Measurements from ENCODE around the gene PRSS22.

GRCh38 chr16:2820836-2821486 lies 37.0 kb downstream of the PRSS22 start:
- TF ChIP-seq, protein P1, sequence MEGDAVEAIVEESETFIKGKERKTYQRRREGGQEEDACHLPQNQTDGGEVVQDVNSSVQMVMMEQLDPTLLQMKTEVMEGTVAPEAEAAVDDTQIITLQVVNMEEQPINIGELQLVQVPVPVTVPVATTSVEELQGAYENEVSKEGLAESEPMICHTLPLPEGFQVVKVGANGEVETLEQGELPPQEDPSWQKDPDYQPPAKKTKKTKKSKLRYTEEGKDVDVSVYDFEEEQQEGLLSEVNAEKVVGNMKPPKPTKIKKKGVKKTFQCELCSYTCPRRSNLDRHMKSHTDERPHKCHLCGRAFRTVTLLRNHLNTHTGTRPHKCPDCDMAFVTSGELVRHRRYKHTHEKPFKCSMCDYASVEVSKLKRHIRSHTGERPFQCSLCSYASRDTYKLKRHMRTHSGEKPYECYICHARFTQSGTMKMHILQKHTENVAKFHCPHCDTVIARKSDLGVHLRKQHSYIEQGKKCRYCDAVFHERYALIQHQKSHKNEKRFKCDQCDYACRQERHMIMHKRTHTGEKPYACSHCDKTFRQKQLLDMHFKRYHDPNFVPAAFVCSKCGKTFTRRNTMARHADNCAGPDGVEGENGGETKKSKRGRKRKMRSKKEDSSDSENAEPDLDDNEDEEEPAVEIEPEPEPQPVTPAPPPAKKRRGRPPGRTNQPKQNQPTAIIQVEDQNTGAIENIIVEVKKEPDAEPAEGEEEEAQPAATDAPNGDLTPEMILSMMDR (IDR thresholded peaks at IDR 0.05; ENCODE audit: insufficient read depth, low read length, poor library complexity, severe bottlenecking) = no peak
- no peak for TF ChIP-seq EZH2phosphoT487 (conservative IDR thresholded peaks at IDR 0.05; ENCODE audit: low read length)

Measured in SU-DHL-6 (cell line).